GM23338 (cell line): ENCODE measurements around the gene SPINT2. TPM values are rescaled to one million over a fixed set of nuclear protein-coding genes. Genes with fewer than 3 reads are reported as not detected.

Experiments
- ATAC-seq: fragments of 200-7000 bp; cut with Tn5 transposase; 3 replicates; pipeline ENCODE4 v1.9.1; 2020
- DNase-seq: peaks from one replicate; pipeline ENCODE4 v3.0.0-alpha.2; 2015; ENCODE audit warnings: low spot score
- H2AFZ ChIP-seq: fragments of 200-600 bp; sonication (generic); 2 replicates; pipeline ENCODE4 v1.8.0; 2016; ENCODE audit warnings: antibody characterized with exemption, mild to moderate bottlenecking, moderate library complexity
- H3F3A ChIP-seq: fragments of 200-600 bp; sonication (generic); replicated peaks from 2 replicates; pipeline ENCODE4 v1.8.0; 2017; ENCODE audit warnings: antibody characterized with exemption, mixed run types, low read depth
- H3K27ac ChIP-seq: fragments of 200-600 bp; sonication (generic); 2 replicates; pipeline ENCODE4 v1.6.1; 2016; ENCODE audit warnings: low read depth
- H3K27me3 ChIP-seq: fragments of 200-600 bp; sonication (generic); 2 replicates; pipeline ENCODE4 v1.8.0; 2016; ENCODE audit warnings: mild to moderate bottlenecking, mixed run types, moderate library complexity; ENCODE audit not compliant: insufficient read depth
- H3K36me3 ChIP-seq: fragments of 200-600 bp; sonication (generic); 2 replicates; pipeline ENCODE4 v1.8.0; 2016; ENCODE audit warnings: mild to moderate bottlenecking; ENCODE audit not compliant: insufficient read depth
- H3K4me1 ChIP-seq: fragments of 200-600 bp; sonication (generic); 2 replicates; pipeline ENCODE4 v1.8.0; 2016; ENCODE audit warnings: mild to moderate bottlenecking, moderate library complexity; ENCODE audit not compliant: insufficient read depth
- H3K4me2 ChIP-seq: fragments of 200-600 bp; sonication (generic); 2 replicates; pipeline ENCODE4 v1.7.1; 2017; ENCODE audit warnings: mixed run types
- H3K4me3 ChIP-seq: fragments of 200-600 bp; sonication (generic); 2 replicates; pipeline ENCODE4 v1.6.1; 2016; ENCODE audit warnings: mixed run types
- H3K79me2 ChIP-seq: fragments of 200-600 bp; sonication (generic); replicated peaks from 2 replicates; pipeline ENCODE4 v1.8.0; 2017; ENCODE audit warnings: mild to moderate bottlenecking; ENCODE audit not compliant: insufficient read depth
- H3K9me2 ChIP-seq: fragments of 200-600 bp; sonication (generic); 2 replicates; pipeline ENCODE4 v1.8.0; 2017; ENCODE audit not compliant: insufficient read depth
- H4K20me1 ChIP-seq: fragments of 200-600 bp; sonication (generic); replicated peaks from 2 replicates; pipeline ENCODE4 v1.8.0; 2017; ENCODE audit warnings: mild to moderate bottlenecking; ENCODE audit not compliant: insufficient read depth
- H3K27ac Mint-ChIP-seq: 2 replicates; pipeline ENCODE4 v1.8.0; 2020; ENCODE audit warnings: inconsistent platforms, mild to moderate bottlenecking, moderate library complexity, mixed read lengths
- H3K27me3 Mint-ChIP-seq: 3 replicates; pipeline ENCODE4 v1.8.0; 2022; ENCODE audit warnings: low read depth, mild to moderate bottlenecking, moderate library complexity, mixed read lengths, inconsistent platforms; ENCODE audit not compliant: insufficient read depth, poor library complexity
- H3K36me3 Mint-ChIP-seq: 3 replicates; pipeline ENCODE4 v1.8.0; 2021; ENCODE audit warnings: low read depth, mild to moderate bottlenecking, inconsistent platforms, moderate library complexity, mixed read lengths
- H3K4me1 Mint-ChIP-seq: 3 replicates; pipeline ENCODE4 v1.8.0; 2020; ENCODE audit warnings: mild to moderate bottlenecking, inconsistent platforms, mixed read lengths
- H3K4me3 Mint-ChIP-seq: 3 replicates; pipeline ENCODE4 v1.8.0; 2021; ENCODE audit warnings: moderate library complexity, mild to moderate bottlenecking, inconsistent platforms, mixed read lengths
- H3K9me3 Mint-ChIP-seq: 3 replicates; pipeline ENCODE4 v1.8.0; 2020; ENCODE audit warnings: moderate library complexity, mild to moderate bottlenecking, inconsistent platforms, mixed read lengths
- CREB1 ChIP-seq: fragments of 250-450 bp; sonication (Bioruptor Pico); IDR thresholded peaks from 2 replicates; pipeline ENCODE4 v1.5.0; 2020; ENCODE audit warnings: low read depth, mild to moderate bottlenecking, moderate library complexity
- EZH2 ChIP-seq: fragments of 200-600 bp; sonication (generic); IDR thresholded peaks from one replicate; pipeline ENCODE4 v1.8.0; 2017; ENCODE audit warnings: antibody characterized with exemption, mild to moderate bottlenecking, low read depth; ENCODE audit not compliant: unreplicated experiment
- EZH2phosphoT487 ChIP-seq: fragments of 200-600 bp; sonication (generic); IDR thresholded peaks from one replicate; pipeline ENCODE4 v1.8.1; 2018; ENCODE audit warnings: antibody characterized with exemption; ENCODE audit not compliant: unreplicated experiment
- JUNB ChIP-seq: IDR thresholded peaks from one replicate; pipeline ENCODE4 v1.6.1; 2016; ENCODE audit warnings: antibody characterized with exemption; ENCODE audit not compliant: unreplicated experiment
- NANOG ChIP-seq: IDR thresholded peaks from 2 replicates; pipeline ENCODE4 v1.6.1; 2016; ENCODE audit warnings: antibody characterized with exemption, borderline replicate concordance
- POLR2AphosphoS5 ChIP-seq: IDR thresholded peaks from 2 replicates; pipeline ENCODE4 v1.6.1; 2016; ENCODE audit warnings: antibody characterized with exemption, low read depth
- STAT1 ChIP-seq: IDR thresholded peaks from one replicate; pipeline ENCODE4 v1.6.1; 2016; ENCODE audit warnings: antibody characterized with exemption; ENCODE audit not compliant: unreplicated experiment
- ZNF114 ChIP-seq: fragments of 250-450 bp; sonication (Bioruptor Pico); IDR thresholded peaks from 2 replicates; pipeline ENCODE4 v1.5.0; 2020; ENCODE audit warnings: mild to moderate bottlenecking, moderate library complexity
- ZNF331 ChIP-seq: fragments of 250-450 bp; sonication (Bioruptor Pico); IDR thresholded peaks from 2 replicates; pipeline ENCODE4 v1.5.0; 2020; ENCODE audit warnings: low read depth, mild to moderate bottlenecking, moderate library complexity
- polyA plus RNA-seq: library from polyadenylated mRNA; unstranded; fragments of >200 nt; fragmentation: Nextera tagmentation; extraction: Ambion mirVana; gene quantifications from 2 replicates; pipeline ENCODE4 v1.2.1, GENCODE V29; 2016
- total RNA-seq: library from RNA; depleted of rRNA; stranded (reverse); fragments of >200 nt; shearing (Covaris generic); gene quantifications from 2 replicates; pipeline ENCODE4 v1.2.3, GENCODE V29; 2014
- TF ChIP-seq, protein P1 (sequence below): fragments of 250-450 bp; sonication (Bioruptor Pico); IDR thresholded peaks from 2 replicates; pipeline ENCODE4 v1.5.0; 2020; ENCODE audit warnings: mild to moderate bottlenecking, moderate library complexity
- TF ChIP-seq, protein P2 (sequence below): IDR thresholded peaks from 2 replicates; pipeline ENCODE4 v1.6.1; 2016; ENCODE audit warnings: antibody characterized with exemption
- TF ChIP-seq, protein P3 (sequence below), 2 experiments: fragments of 200-600 bp in 1 of 2; sonication (generic) in 1 of 2; conservative IDR thresholded peaks; 2 replicates each; pipeline versions ENCODE4 v1.5.1 to v1.6.1; 2016 to 2017; ENCODE audit warnings: antibody characterized with exemption in 2 of 2, low read depth in 2 of 2, mild to moderate bottlenecking in 2 of 2, moderate library complexity in 1 of 2
- TF ChIP-seq, protein P4 (sequence below): IDR thresholded peaks from one replicate; pipeline ENCODE4 v1.6.1; 2018; ENCODE audit warnings: antibody characterized with exemption; ENCODE audit not compliant: unreplicated experiment

SPINT2 gene
- total and polyA plus RNA-seq, 2 experiments from 2014 or later, result 319 to 468 TPM

DNA sequence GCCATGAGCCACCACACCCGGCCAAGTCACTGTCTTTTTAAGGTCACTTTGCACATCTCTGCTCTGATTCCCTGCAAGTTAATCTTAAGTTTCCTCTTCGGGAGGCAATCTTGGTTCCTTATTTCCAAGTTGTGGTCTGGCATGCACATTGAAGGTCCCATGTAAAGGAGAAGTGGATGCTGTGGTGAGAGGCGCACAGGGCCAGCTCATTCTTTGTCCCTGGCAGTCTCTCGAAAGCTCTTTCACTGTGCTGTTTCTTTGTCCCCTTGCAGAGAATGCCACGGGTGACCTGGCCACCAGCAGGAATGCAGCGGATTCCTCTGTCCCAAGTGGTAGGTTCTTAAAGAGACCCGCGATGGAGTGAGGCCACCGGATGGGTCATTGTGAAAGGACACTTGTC, 23.2 kb downstream of the SPINT2 start:
- H4K20me1 ChIP-seq, result peaks cover 10% of the 10 kb centered on the region; the same call in 1 of the 2 replicates
- H3K4me2 ChIP-seq, result no peak overlapping the region
- no peaks in the 10 kb centered on the region for H3K4me1 ChIP-seq
- peaks cover 68% of the 10 kb centered on the region for H3K36me3 Mint-ChIP-seq
- no peak for DNase-seq
- H3K4me1 Mint-ChIP-seq, result no peaks in the 10 kb centered on the region; the same call in 2 of the 3 replicates
- no peaks in the 10 kb centered on the region for H3K9me2 ChIP-seq
- TF ChIP-seq, protein P1, sequence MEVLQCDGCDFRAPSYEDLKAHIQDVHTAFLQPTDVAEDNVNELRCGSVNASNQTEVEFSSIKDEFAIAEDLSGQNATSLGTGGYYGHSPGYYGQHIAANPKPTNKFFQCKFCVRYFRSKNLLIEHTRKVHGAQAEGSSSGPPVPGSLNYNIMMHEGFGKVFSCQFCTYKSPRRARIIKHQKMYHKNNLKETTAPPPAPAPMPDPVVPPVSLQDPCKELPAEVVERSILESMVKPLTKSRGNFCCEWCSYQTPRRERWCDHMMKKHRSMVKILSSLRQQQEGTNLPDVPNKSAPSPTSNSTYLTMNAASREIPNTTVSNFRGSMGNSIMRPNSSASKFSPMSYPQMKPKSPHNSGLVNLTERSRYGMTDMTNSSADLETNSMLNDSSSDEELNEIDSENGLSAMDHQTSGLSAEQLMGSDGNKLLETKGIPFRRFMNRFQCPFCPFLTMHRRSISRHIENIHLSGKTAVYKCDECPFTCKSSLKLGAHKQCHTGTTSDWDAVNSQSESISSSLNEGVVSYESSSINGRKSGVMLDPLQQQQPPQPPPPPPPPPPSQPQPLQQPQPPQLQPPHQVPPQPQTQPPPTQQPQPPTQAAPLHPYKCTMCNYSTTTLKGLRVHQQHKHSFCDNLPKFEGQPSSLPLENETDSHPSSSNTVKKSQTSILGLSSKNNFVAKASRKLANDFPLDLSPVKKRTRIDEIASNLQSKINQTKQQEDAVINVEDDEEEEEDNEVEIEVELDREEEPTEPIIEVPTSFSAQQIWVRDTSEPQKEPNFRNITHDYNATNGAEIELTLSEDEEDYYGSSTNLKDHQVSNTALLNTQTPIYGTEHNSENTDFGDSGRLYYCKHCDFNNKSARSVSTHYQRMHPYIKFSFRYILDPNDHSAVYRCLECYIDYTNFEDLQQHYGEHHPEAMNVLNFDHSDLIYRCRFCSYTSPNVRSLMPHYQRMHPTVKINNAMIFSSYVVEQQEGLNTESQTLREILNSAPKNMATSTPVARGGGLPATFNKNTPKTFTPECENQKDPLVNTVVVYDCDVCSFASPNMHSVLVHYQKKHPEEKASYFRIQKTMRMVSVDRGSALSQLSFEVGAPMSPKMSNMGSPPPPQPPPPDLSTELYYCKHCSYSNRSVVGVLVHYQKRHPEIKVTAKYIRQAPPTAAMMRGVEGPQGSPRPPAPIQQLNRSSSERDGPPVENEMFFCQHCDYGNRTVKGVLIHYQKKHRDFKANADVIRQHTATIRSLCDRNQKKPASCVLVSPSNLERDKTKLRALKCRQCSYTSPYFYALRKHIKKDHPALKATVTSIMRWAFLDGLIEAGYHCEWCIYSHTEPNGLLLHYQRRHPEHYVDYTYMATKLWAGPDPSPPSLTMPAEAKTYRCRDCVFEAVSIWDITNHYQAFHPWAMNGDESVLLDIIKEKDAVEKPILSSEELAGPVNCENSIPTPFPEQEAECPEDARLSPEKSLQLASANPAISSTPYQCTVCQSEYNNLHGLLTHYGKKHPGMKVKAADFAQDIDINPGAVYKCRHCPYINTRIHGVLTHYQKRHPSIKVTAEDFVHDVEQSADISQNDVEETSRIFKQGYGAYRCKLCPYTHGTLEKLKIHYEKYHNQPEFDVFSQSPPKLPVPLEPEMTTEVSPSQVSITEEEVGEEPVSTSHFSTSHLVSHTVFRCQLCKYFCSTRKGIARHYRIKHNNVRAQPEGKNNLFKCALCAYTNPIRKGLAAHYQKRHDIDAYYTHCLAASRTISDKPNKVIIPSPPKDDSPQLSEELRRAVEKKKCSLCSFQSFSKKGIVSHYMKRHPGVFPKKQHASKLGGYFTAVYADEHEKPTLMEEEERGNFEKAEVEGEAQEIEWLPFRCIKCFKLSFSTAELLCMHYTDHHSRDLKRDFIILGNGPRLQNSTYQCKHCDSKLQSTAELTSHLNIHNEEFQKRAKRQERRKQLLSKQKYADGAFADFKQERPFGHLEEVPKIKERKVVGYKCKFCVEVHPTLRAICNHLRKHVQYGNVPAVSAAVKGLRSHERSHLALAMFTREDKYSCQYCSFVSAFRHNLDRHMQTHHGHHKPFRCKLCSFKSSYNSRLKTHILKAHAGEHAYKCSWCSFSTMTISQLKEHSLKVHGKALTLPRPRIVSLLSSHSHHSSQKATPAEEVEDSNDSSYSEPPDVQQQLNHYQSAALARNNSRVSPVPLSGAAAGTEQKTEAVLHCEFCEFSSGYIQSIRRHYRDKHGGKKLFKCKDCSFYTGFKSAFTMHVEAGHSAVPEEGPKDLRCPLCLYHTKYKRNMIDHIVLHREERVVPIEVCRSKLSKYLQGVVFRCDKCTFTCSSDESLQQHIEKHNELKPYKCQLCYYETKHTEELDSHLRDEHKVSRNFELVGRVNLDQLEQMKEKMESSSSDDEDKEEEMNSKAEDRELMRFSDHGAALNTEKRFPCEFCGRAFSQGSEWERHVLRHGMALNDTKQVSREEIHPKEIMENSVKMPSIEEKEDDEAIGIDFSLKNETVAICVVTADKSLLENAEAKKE (CRISPR knock-in tag), result no peak
- TF ChIP-seq POLR2AphosphoS5 (no peak), EZH2 (no peak), JUNB (no peak), NANOG (no peak), ZNF331 (CRISPR knock-in tag) (no peak), ZNF114 (no peak), STAT1 (no peak), EZH2phosphoT487 (no peak), CREB1 (CRISPR knock-in tag) (no peak)
- TF ChIP-seq, protein P2, sequence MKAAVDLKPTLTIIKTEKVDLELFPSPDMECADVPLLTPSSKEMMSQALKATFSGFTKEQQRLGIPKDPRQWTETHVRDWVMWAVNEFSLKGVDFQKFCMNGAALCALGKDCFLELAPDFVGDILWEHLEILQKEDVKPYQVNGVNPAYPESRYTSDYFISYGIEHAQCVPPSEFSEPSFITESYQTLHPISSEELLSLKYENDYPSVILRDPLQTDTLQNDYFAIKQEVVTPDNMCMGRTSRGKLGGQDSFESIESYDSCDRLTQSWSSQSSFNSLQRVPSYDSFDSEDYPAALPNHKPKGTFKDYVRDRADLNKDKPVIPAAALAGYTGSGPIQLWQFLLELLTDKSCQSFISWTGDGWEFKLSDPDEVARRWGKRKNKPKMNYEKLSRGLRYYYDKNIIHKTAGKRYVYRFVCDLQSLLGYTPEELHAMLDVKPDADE, result no peak
- TF ChIP-seq, protein P3, sequence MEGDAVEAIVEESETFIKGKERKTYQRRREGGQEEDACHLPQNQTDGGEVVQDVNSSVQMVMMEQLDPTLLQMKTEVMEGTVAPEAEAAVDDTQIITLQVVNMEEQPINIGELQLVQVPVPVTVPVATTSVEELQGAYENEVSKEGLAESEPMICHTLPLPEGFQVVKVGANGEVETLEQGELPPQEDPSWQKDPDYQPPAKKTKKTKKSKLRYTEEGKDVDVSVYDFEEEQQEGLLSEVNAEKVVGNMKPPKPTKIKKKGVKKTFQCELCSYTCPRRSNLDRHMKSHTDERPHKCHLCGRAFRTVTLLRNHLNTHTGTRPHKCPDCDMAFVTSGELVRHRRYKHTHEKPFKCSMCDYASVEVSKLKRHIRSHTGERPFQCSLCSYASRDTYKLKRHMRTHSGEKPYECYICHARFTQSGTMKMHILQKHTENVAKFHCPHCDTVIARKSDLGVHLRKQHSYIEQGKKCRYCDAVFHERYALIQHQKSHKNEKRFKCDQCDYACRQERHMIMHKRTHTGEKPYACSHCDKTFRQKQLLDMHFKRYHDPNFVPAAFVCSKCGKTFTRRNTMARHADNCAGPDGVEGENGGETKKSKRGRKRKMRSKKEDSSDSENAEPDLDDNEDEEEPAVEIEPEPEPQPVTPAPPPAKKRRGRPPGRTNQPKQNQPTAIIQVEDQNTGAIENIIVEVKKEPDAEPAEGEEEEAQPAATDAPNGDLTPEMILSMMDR (conservative IDR thresholded peaks at IDR 0.05; ENCODE audit: low read depth in 2 of 2), result no peak
- TF ChIP-seq, protein P4, sequence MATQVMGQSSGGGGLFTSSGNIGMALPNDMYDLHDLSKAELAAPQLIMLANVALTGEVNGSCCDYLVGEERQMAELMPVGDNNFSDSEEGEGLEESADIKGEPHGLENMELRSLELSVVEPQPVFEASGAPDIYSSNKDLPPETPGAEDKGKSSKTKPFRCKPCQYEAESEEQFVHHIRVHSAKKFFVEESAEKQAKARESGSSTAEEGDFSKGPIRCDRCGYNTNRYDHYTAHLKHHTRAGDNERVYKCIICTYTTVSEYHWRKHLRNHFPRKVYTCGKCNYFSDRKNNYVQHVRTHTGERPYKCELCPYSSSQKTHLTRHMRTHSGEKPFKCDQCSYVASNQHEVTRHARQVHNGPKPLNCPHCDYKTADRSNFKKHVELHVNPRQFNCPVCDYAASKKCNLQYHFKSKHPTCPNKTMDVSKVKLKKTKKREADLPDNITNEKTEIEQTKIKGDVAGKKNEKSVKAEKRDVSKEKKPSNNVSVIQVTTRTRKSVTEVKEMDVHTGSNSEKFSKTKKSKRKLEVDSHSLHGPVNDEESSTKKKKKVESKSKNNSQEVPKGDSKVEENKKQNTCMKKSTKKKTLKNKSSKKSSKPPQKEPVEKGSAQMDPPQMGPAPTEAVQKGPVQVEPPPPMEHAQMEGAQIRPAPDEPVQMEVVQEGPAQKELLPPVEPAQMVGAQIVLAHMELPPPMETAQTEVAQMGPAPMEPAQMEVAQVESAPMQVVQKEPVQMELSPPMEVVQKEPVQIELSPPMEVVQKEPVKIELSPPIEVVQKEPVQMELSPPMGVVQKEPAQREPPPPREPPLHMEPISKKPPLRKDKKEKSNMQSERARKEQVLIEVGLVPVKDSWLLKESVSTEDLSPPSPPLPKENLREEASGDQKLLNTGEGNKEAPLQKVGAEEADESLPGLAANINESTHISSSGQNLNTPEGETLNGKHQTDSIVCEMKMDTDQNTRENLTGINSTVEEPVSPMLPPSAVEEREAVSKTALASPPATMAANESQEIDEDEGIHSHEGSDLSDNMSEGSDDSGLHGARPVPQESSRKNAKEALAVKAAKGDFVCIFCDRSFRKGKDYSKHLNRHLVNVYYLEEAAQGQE, result no peak
- peaks cover 20% of the 10 kb centered on the region for H3K36me3 ChIP-seq
- H2AFZ ChIP-seq, result no peak overlapping the region
- no peak overlapping the region for H3K27ac ChIP-seq
- no peak for ATAC-seq
- H3F3A ChIP-seq, result peaks cover 23% of the 10 kb centered on the region; the same call in 1 of the 2 replicates
- H3K9me3 Mint-ChIP-seq, result no peaks in the 10 kb centered on the region
- no peak overlapping the region for H3K27ac Mint-ChIP-seq
- peaks cover 10% of the 10 kb centered on the region for H3K27me3 Mint-ChIP-seq
- H3K27me3 ChIP-seq, result no peaks in the 10 kb centered on the region
- H3K4me3 Mint-ChIP-seq, result no peak overlapping the region; the same call in 2 of the 3 replicates
- H3K79me2 ChIP-seq, result peaks cover 24% of the 10 kb centered on the region
- H3K4me3 ChIP-seq, result no peak overlapping the region
